OCI-LY3 (cell line): ENCODE data around the gene LRRC57.

Experiments
- H2AFZ ChIP-seq: fragments of 200-600, 300-600 bp; shearing (Covaris generic); 2 replicates; pipeline ENCODE4 v1.6.0; 2014; ENCODE audit warnings: antibody characterized with exemption, low read depth, low read length
- H3K27ac ChIP-seq: fragments of 200-600, 300-600 bp; sonication (generic); 2 replicates; pipeline ENCODE4 v1.5.1; 2014; ENCODE audit warnings: mild to moderate bottlenecking, low read length, moderate library complexity, mixed read lengths
- H3K27me3 ChIP-seq: fragments of 200-600, 300-600 bp; sonication (generic); 2 replicates; pipeline ENCODE4 v1.6.1; 2014; ENCODE audit warnings: low read depth, low read length, mixed read lengths
- H3K36me3 ChIP-seq: fragments of 200-600, 300-600 bp; sonication (generic); replicated peaks from 2 replicates; pipeline ENCODE3; 2014; ENCODE audit warnings: low read depth, low read length, mixed read lengths
- H3K4me1 ChIP-seq: fragments of 300-600, 200-600 bp; sonication (generic); 2 replicates; pipeline ENCODE4 v1.6.1; 2014; ENCODE audit warnings: low read length, mixed read lengths
- H3K4me2 ChIP-seq: fragments of 200-600, 300-600 bp; sonication (generic); 2 replicates; pipeline ENCODE4 v1.6.1; 2014; ENCODE audit warnings: low read length, mixed read lengths
- H3K4me3 ChIP-seq: fragments of 300-600, 200-600 bp; sonication (generic); 2 replicates; pipeline ENCODE4 v1.5.1; 2014; ENCODE audit warnings: antibody characterized with exemption, mild to moderate bottlenecking, low read length, moderate library complexity
- H3K79me2 ChIP-seq: fragments of 300-600, 200-600 bp; shearing (Covaris generic); 2 replicates; pipeline ENCODE4 v1.6.1; 2014; ENCODE audit warnings: mild to moderate bottlenecking, low read length, mixed read lengths
- H3K9ac ChIP-seq: fragments of 300-600, 200-600 bp; shearing (Covaris generic); 2 replicates; pipeline ENCODE4 v1.6.0; 2014; ENCODE audit warnings: mild to moderate bottlenecking, low read length, moderate library complexity
- H3K9me3 ChIP-seq: fragments of 200-600, 300-600 bp; shearing (Covaris generic); 2 replicates; pipeline ENCODE4 v1.6.1; 2014; ENCODE audit warnings: low read length, mixed read lengths; ENCODE audit not compliant: insufficient read depth
- H4K20me1 ChIP-seq: fragments of 200-600, 300-600 bp; sonication (generic); 2 replicates; pipeline ENCODE4 v1.6.1; 2016; ENCODE audit warnings: low read length, mixed read lengths; ENCODE audit not compliant: insufficient read depth
- CTCF ChIP-seq: fragments of 200-600, 300-600 bp; sonication (generic); IDR thresholded peaks from 2 replicates; pipeline ENCODE4 v1.5.1; 2014; ENCODE audit warnings: antibody characterized with exemption, low read length, low read depth
- EZH2phosphoT487 ChIP-seq: fragments of 200-600 bp; shearing (Covaris generic); IDR thresholded peaks from 2 replicates; pipeline ENCODE4 v1.6.1; 2018; ENCODE audit warnings: antibody characterized with exemption, mixed run types, low read depth

LRRC57 gene

GRCh38 chr15:42495361-42496212 is 53.0 kb downstream of the LRRC57 start, which contains the start of gene SNAP23:
Gene SNAP23 (plus strand): TSS chr15:42495634. CDS start chr15:42511847, 16,213 bp downstream.
- Histone ChIP-seq H3K4me1 (peaks cover 26% of the 10 kb centered on the region), H3K27ac (no peak within 1 kb of the TSS), H3K79me2 (peaks cover 41% of the 10 kb centered on the region), H3K4me3 (peak within 1 kb of the TSS; percentile 95), H3K9me3 (no peaks in the 10 kb centered on the region), H3K36me3 (no peaks in the 10 kb centered on the region), H2AFZ (peak within 1 kb of the TSS; percentile 90), H3K4me2 (peak within 1 kb of the TSS; percentile 96), H3K27me3 (no peaks in the 10 kb centered on the region), H3K9ac (peak within 1 kb of the TSS; percentile 84), H4K20me1 (no peaks in the 10 kb centered on the region)
- no peak for TF ChIP-seq CTCF
- TF ChIP-seq EZH2phosphoT487 = no peak

GRCh38 chr15:42494998-42495360 is 53.6 kb downstream of the LRRC57 start:
- Histone ChIP-seq H3K36me3 (no peaks in the 10 kb centered on the region), H3K4me1 (peaks cover 26% of the 10 kb centered on the region), H3K9me3 (no peaks in the 10 kb centered on the region), H2AFZ (peak overlapping the region; percentile 90), H3K4me3 (peak overlapping the region; percentile 95), H3K79me2 (peaks cover 44% of the 10 kb centered on the region), H3K27me3 (no peaks in the 10 kb centered on the region), H3K27ac (no peak overlapping the region), H3K4me2 (peak overlapping the region; percentile 96), H3K9ac (peak overlapping the region; percentile 84), H4K20me1 (no peaks in the 10 kb centered on the region)
- TF ChIP-seq CTCF = no peak
- TF ChIP-seq EZH2phosphoT487 = no peak

- H3K9me3 ChIP-seq = no peaks in the 10 kb centered on the region
- no peaks in the 10 kb centered on the region for H4K20me1 ChIP-seq
- TF ChIP-seq EZH2phosphoT487 (no peak), CTCF (no peak)
- H3K4me2 ChIP-seq = peak overlapping the region; percentile 20
- H3K27ac ChIP-seq = no peak overlapping the region
- peaks cover 25% of the 10 kb centered on the region for H3K4me1 ChIP-seq
- no peaks in the 10 kb centered on the region for H3K36me3 ChIP-seq
- no peak overlapping the region for H3K9ac ChIP-seq
- no peak overlapping the region for H3K4me3 ChIP-seq
- peaks cover 46% of the 10 kb centered on the region for H3K79me2 ChIP-seq
- peak overlapping the region; percentile 84; the same call in 1 of the 2 replicates for H2AFZ ChIP-seq
- H3K27me3 ChIP-seq = no peaks in the 10 kb centered on the region
Measured at GRCh38 chr15:42493679-42494078, 54.9 kb downstream of the LRRC57 start.

GRCh38 chr15:42491539-42492225 is 56.9 kb downstream of the LRRC57 start:
- Histone ChIP-seq H2AFZ (peak overlapping the region; percentile 95), H3K27me3 (no peaks in the 10 kb centered on the region), H3K79me2 (peaks cover 45% of the 10 kb centered on the region), H3K9ac (peak overlapping the region; percentile 94), H3K4me1 (peaks cover 20% of the 10 kb centered on the region), H4K20me1 (no peaks in the 10 kb centered on the region), H3K27ac (peak overlapping the region; percentile 69), H3K4me3 (peak overlapping the region; percentile 91), H3K9me3 (no peaks in the 10 kb centered on the region), H3K4me2 (peak overlapping the region; percentile 72), H3K36me3 (no peaks in the 10 kb centered on the region)
- TF ChIP-seq EZH2phosphoT487 (no peak), CTCF (no peak)
